SJSA1 (cell line): ENCODE data around the gene RPL22L1. TPM values are rescaled to one million over a fixed set of nuclear protein-coding genes. Genes with fewer than 3 reads are reported as not detected.

Experiments used
- DNase-seq, 2 experiments: peaks; one replicate each; pipeline ENCODE4 v3.0.0-alpha.2; 2015 to 2020; ENCODE audit warnings: low spot score in 2 of 2, low read depth in 1 of 2
- H3K27ac ChIP-seq: fragments of 250-450 bp; sonication (Bioruptor Pico); 2 replicates; pipeline ENCODE4 v1.5.1; 2020; ENCODE audit warnings: mild to moderate bottlenecking, moderate library complexity
- H3K27me3 ChIP-seq: fragments of 250-450 bp; sonication (Bioruptor Pico); replicated peaks from 2 replicates; pipeline ENCODE4 v1.5.1; 2020; ENCODE audit warnings: mild to moderate bottlenecking, moderate library complexity
- H3K36me3 ChIP-seq: fragments of 250-450 bp; sonication (Bioruptor Pico); 2 replicates; pipeline ENCODE4 v1.5.1; 2020; ENCODE audit warnings: mild to moderate bottlenecking
- H3K4me1 ChIP-seq: fragments of 250-450 bp; sonication (Bioruptor Pico); replicated peaks from 2 replicates; pipeline ENCODE4 v1.6.1; 2021; ENCODE audit warnings: mild to moderate bottlenecking
- H3K4me3 ChIP-seq: fragments of 250-450 bp; sonication (Bioruptor Pico); 2 replicates; pipeline ENCODE4 v1.5.1; 2020; ENCODE audit warnings: mild to moderate bottlenecking
- H3K9me3 ChIP-seq: fragments of 250-450 bp; sonication (Bioruptor Pico); replicated peaks from 2 replicates; pipeline ENCODE4 v1.5.1; 2020; ENCODE audit warnings: mild to moderate bottlenecking
- total RNA-seq: library from RNA; depleted of rRNA; stranded (reverse); fragments of >200 nt; shearing (Covaris generic); gene quantifications from 2 replicates; pipeline ENCODE4 v1.2.3, GENCODE V29; 2014

Gene RPL22L1
- total RNA-seq, 1 experiment from 2014 or later, result 38.9 TPM

DNA sequence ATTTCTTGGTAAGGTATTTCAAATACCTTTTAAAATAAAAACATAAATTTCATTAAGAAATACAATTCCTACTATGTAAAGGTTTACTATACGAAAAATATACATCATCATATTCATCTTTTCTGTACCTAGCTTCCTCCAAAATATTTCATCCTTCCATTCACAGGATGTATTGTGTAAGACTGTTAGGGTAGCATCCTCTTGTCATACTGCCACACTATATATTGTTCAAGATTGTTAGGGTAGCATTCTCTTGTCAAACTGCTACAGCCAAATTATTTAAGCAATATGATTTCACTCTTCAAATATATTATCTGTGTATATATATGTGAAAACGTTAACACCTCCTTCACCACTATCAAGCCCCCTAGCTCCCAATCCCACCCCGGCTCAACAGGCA, 3.5 kb downstream of the RPL22L1 start:
- Histone ChIP-seq H3K4me1 (peaks cover 15% of the 10 kb centered on the region; the same call in 1 of the 2 replicates), H3K9me3 (no peaks in the 10 kb centered on the region), H3K36me3 (peaks cover 44% of the 10 kb centered on the region), H3K4me3 (no peak overlapping the region), H3K27ac (no peak overlapping the region), H3K27me3 (no peaks in the 10 kb centered on the region)
- DNase-seq, result no peak

DNA sequence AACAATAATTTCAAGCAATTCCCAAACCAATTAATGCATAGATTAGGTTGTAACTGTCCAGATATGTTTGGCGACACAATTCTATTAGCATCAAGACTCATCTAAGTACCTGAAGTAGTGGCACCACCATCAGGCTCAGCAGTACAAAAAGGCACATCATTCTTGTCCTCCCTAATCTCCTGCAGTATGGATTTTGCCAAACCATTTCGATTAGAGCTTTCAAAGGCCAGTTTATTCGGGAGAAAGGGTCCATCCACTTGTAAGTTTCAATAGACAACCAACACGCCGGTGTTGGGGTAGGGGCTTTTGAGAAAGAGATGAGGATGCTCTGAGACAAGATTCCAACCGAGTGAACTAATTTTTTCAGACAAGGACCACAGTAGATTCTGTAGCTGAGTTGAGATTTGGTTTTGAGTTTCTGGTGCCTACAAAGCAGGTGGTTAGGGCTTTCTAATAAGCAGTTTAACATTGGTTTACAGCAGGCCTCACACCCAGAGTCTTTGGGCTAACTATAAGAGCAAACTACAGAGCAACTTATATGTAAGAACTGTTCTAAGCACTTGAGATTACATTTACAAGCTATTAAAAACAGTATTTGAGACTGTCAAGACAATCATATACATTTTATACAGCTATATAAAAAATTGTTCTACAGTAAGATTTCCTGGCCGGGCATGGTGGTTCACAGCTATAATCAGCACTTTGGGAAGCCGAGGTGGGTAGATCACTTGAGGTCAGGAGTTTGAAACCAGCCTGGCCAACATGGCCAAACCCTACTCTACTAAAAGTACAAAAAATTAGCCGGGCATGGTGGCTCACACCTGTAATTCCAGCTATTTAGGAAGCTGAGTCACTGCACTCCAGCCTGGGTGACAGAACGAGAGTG, 4.5 kb downstream of the RPL22L1 start:
- no peak overlapping the region for H3K4me3 ChIP-seq
- no peaks in the 10 kb centered on the region for H3K27me3 ChIP-seq
- no peaks in the 10 kb centered on the region for H3K9me3 ChIP-seq
- H3K4me1 ChIP-seq, result peaks cover 15% of the 10 kb centered on the region; the same call in 1 of the 2 replicates
- DNase-seq, result no peak
- H3K36me3 ChIP-seq, result peaks cover 44% of the 10 kb centered on the region
- H3K27ac ChIP-seq, result no peak overlapping the region

- peaks cover 15% of the 10 kb centered on the region; the same call in 1 of the 2 replicates for H3K4me1 ChIP-seq
- peaks cover 44% of the 10 kb centered on the region for H3K36me3 ChIP-seq
- no peak overlapping the region for H3K4me3 ChIP-seq
- no peaks in the 10 kb centered on the region for H3K9me3 ChIP-seq
- no peak for DNase-seq
- no peaks in the 10 kb centered on the region for H3K27me3 ChIP-seq
- no peak overlapping the region for H3K27ac ChIP-seq
These were observed 5.3 kb downstream of the RPL22L1 start for GRCh38 chr3:170864525-170865208.

GRCh38 chr3:170863816-170864215, 6.2 kb downstream of the RPL22L1 start:
- no peak overlapping the region for H3K27ac ChIP-seq

GRCh38 chr3:170862618-170863374, 7.2 kb downstream of the RPL22L1 start:
- H3K4me3 ChIP-seq, result no peak overlapping the region
- no peaks in the 10 kb centered on the region for H3K27me3 ChIP-seq
- H3K9me3 ChIP-seq, result no peaks in the 10 kb centered on the region
- DNase-seq, result no peak
- peaks cover 31% of the 10 kb centered on the region for H3K36me3 ChIP-seq
- H3K4me1 ChIP-seq, result peaks cover 8% of the 10 kb centered on the region; the same call in 1 of the 2 replicates
- H3K27ac ChIP-seq, result no peak overlapping the region

More at GRCh38 chr3:170863816-170864215, 6.2 kb downstream of the RPL22L1 start:
- peaks cover 15% of the 10 kb centered on the region; the same call in 1 of the 2 replicates for H3K4me1 ChIP-seq
- H3K27me3 ChIP-seq, result no peaks in the 10 kb centered on the region
- no peak overlapping the region for H3K4me3 ChIP-seq
- no peaks in the 10 kb centered on the region for H3K9me3 ChIP-seq
- H3K36me3 ChIP-seq, result peaks cover 38% of the 10 kb centered on the region
- no peak for DNase-seq

GRCh38 chr3:170858599-170858998, 11.4 kb downstream of the RPL22L1 start:
- no peaks in the 10 kb centered on the region for H3K36me3 ChIP-seq
- H3K27ac ChIP-seq, result no peak overlapping the region
- DNase-seq, result no peak
- H3K9me3 ChIP-seq, result no peaks in the 10 kb centered on the region
- H3K4me1 ChIP-seq, result no peaks in the 10 kb centered on the region
- H3K27me3 ChIP-seq, result no peaks in the 10 kb centered on the region
- no peak overlapping the region for H3K4me3 ChIP-seq

DNA sequence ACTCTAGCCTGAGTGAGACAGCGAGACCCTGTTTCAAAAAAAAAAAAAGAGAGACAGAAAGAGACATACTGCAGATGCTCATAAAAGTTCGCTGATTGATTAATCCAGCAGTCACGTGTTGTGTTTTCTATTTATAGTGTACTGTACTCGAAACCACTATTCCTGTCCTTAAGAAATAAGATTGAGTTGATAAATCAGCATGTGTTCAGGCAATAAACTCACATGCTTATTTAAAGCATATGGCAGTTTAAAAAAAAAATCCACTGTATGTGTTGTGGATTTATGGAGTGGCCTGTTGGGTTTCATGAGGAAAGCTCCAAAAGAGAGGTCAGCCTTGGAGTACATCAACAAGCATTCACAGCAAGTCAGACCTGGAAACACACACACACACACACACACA, 17.7 kb downstream of the RPL22L1 start:
- DNase-seq, result no peak
- Histone ChIP-seq H3K27ac (no peak overlapping the region), H3K9me3 (no peaks in the 10 kb centered on the region), H3K27me3 (no peaks in the 10 kb centered on the region), H3K4me3 (no peak overlapping the region), H3K4me1 (no peaks in the 10 kb centered on the region), H3K36me3 (no peaks in the 10 kb centered on the region)

- no peaks in the 10 kb centered on the region for H3K36me3 ChIP-seq
- H3K9me3 ChIP-seq, result no peaks in the 10 kb centered on the region
- H3K27ac ChIP-seq, result no peak overlapping the region
- H3K27me3 ChIP-seq, result no peaks in the 10 kb centered on the region
- no peaks in the 10 kb centered on the region for H3K4me1 ChIP-seq
- no peak overlapping the region for H3K4me3 ChIP-seq
- DNase-seq, result no peak
These were observed 21.6 kb downstream of the RPL22L1 start for GRCh38 chr3:170848292-170848917.

GRCh38 chr3:170844377-170844776, 25.6 kb downstream of the RPL22L1 start:
- H3K27me3 ChIP-seq, result no peaks in the 10 kb centered on the region
- H3K9me3 ChIP-seq, result no peaks in the 10 kb centered on the region
- no peak overlapping the region for H3K4me3 ChIP-seq
- H3K36me3 ChIP-seq, result no peaks in the 10 kb centered on the region
- no peaks in the 10 kb centered on the region for H3K4me1 ChIP-seq
- no peak for DNase-seq
- H3K27ac ChIP-seq, result no peak overlapping the region

DNA sequence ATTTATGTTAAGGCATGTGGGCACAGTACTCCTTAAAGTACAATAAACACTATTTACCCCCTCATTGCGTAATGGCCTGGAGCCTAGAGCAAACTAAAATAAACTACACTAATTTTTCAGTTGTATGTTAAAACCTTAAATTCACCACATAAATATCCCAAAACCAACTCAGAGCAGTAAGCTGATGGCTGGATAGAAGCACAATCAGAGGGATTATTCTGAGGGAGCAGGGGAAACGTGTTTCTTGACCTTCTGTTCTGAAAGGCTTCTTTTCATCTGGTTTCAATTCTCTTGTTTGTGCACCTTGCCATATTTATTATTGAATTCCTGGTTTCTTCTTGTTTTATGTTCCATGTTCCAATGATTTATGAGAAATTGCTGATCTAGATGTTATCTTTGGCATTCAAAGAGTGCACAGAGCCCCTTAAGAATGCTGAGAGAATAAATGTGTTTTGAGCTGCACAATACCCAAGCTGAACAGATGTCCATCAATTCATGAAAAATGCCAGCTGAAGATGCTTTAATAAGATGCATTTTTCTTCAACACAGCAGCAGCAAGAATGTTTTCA, 29.6 kb downstream of the RPL22L1 start:
- Histone ChIP-seq H3K36me3 (no peaks in the 10 kb centered on the region), H3K4me1 (no peaks in the 10 kb centered on the region), H3K27me3 (no peaks in the 10 kb centered on the region), H3K27ac (no peak overlapping the region), H3K4me3 (no peak overlapping the region), H3K9me3 (no peaks in the 10 kb centered on the region)
- no peak for DNase-seq

GRCh38 chr3:170839518-170840100, 30.4 kb downstream of the RPL22L1 start:
- Histone ChIP-seq H3K36me3 (no peaks in the 10 kb centered on the region), H3K27me3 (no peaks in the 10 kb centered on the region), H3K4me3 (no peak overlapping the region), H3K9me3 (no peaks in the 10 kb centered on the region), H3K4me1 (no peaks in the 10 kb centered on the region), H3K27ac (no peak overlapping the region)
- DNase-seq, result no peak

DNA sequence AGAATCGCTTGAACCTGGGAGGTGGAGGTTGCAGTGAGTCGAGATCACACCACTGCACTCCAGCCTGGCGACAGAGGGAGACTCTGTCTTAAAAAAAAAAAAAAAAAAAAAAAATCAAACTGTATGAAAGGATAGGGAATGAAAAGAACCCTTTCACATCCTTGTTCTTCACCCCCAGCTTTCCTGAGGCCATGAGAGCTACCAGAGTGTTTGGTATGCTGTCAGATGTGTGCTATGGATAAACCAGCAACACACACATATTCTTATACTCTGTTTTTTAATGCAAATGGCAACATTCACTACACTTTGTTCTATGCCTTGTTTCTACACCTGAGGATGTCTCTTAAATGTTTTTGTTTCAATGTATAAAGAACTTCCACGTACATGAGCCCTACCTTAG, 33.5 kb downstream of the RPL22L1 start:
- no peak overlapping the region for H3K27ac ChIP-seq
- no peaks in the 10 kb centered on the region for H3K9me3 ChIP-seq
- H3K27me3 ChIP-seq, result no peaks in the 10 kb centered on the region
- H3K4me3 ChIP-seq, result no peak overlapping the region
- DNase-seq, result no peak
- no peaks in the 10 kb centered on the region for H3K4me1 ChIP-seq
- H3K36me3 ChIP-seq, result no peaks in the 10 kb centered on the region

- no peaks in the 10 kb centered on the region for H3K9me3 ChIP-seq
- H3K4me3 ChIP-seq, result no peak overlapping the region
- no peak for DNase-seq
- no peaks in the 10 kb centered on the region for H3K27me3 ChIP-seq
- H3K27ac ChIP-seq, result no peak overlapping the region
- H3K36me3 ChIP-seq, result no peaks in the 10 kb centered on the region
- H3K4me1 ChIP-seq, result no peaks in the 10 kb centered on the region
These were observed 34.7 kb downstream of the RPL22L1 start for GRCh38 chr3:170835336-170835735.
